Cardiac muscle cell (in vitro differentiated cells and primary cell): ENCODE measurements around the gene MLPH. TPM values are rescaled to one million over a fixed set of nuclear protein-coding genes. Genes with fewer than 3 reads are reported as not detected.

Experiments used
- DNase-seq, 2 donors: peaks; one replicate each; pipeline versions ENCODE4 v3.0.0 to v3.0.0-alpha.2; 2010 to 2017; ENCODE audit warnings: low read depth in 1 of 2, low spot score in 1 of 2
- H3K27ac ChIP-seq: fragments of 200-600 bp; sonication (generic); 2 replicates; pipeline ENCODE4 v1.5.1; 2016
- H3K27me3 ChIP-seq: fragments of 200-600 bp; sonication (generic); 2 replicates; pipeline ENCODE4 v1.6.0; 2016; ENCODE audit warnings: control low read depth
- H3K36me3 ChIP-seq: fragments of 200-600 bp; sonication (generic); 2 replicates; pipeline ENCODE4 v1.5.1; 2016; ENCODE audit warnings: control low read depth
- H3K4me1 ChIP-seq: fragments of 200-600 bp; sonication (generic); 2 replicates; pipeline ENCODE4 v1.8.1; 2017; ENCODE audit warnings: low read depth, mild to moderate bottlenecking, mixed run types
- H3K4me3 ChIP-seq: fragments of 200-600 bp; sonication (generic); 2 replicates; pipeline ENCODE4 v1.5.1; 2016; ENCODE audit warnings: mild to moderate bottlenecking
- H3K9me3 ChIP-seq: fragments of 200-600 bp; sonication (generic); 2 replicates; pipeline ENCODE4 v1.5.1; 2017; ENCODE audit warnings: low read depth, mild to moderate bottlenecking, control low read depth
- CTCF ChIP-seq: IDR thresholded peaks from 2 replicates; pipeline ENCODE4 v1.5.1; 2012; ENCODE audit warnings: low read depth, mild to moderate bottlenecking, low read length
- polyA plus RNA-seq: library from polyadenylated mRNA; unstranded; fragments of >200 nt; fragmentation: Nextera tagmentation; extraction: Ambion mirVana; gene quantifications from 2 replicates; pipeline ENCODE4 v1.2.1, GENCODE V29; 2016
- total RNA-seq: library from RNA; depleted of rRNA; stranded (reverse); fragments of >200 nt; gene quantifications from 2 replicates; pipeline ENCODE4 v1.2.3, GENCODE V29; 2016

Gene MLPH
- total and polyA plus RNA-seq, 2 experiments from 2014 or later: 0.27 to 1.4 TPM

- Histone ChIP-seq H3K27ac (no peak overlapping the region), H3K27me3 (no peaks in the 10 kb centered on the region), H3K4me1 (no peaks in the 10 kb centered on the region), H3K36me3 (no peaks in the 10 kb centered on the region), H3K4me3 (no peak overlapping the region), H3K9me3 (no peaks in the 10 kb centered on the region)
- DNase-seq: no peak
- no peak for TF ChIP-seq CTCF
Measured at GRCh38 chr2:237458519-237458918, 28.5 kb upstream of the MLPH start.

DNA sequence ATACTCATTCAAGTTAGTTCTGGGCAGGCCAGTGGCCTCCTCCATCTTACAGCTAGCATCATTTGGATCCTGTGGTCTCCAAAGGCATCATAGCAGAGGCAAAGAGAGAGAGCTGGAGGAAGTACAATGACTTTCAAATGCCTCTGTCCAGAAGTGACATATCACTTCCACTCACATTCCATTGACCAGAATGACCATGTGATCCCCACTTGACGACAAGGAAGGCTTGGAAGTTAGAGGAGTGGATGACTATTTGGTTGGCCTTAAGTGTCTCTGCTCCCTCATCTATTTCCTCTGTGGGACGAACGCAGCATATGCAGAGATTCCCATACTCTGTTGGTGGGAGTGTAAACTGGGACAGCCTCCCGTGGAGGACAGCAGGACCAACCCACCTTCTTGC is 27.8 kb upstream of the MLPH start:
- Histone ChIP-seq H3K36me3 (no peaks in the 10 kb centered on the region), H3K27ac (no peak overlapping the region)

GRCh38 chr2:237459741-237460174 is 27.3 kb upstream of the MLPH start:
- Histone ChIP-seq H3K4me3 (no peak overlapping the region), H3K36me3 (no peaks in the 10 kb centered on the region), H3K27me3 (no peaks in the 10 kb centered on the region), H3K4me1 (no peaks in the 10 kb centered on the region), H3K9me3 (no peaks in the 10 kb centered on the region), H3K27ac (no peak overlapping the region)
- TF ChIP-seq CTCF: no peak
- peak in 1 of 2 donors; percentile 60 for DNase-seq

More for the DNA sequence above, 27.8 kb upstream of the MLPH start:
- Histone ChIP-seq H3K27me3 (no peaks in the 10 kb centered on the region), H3K4me3 (no peak overlapping the region), H3K4me1 (no peaks in the 10 kb centered on the region), H3K9me3 (no peaks in the 10 kb centered on the region)
- TF ChIP-seq CTCF: no peak
- DNase-seq: no peak

GRCh38 chr2:237464757-237465391 is 22.2 kb upstream of the MLPH start:
- Histone ChIP-seq H3K4me3 (no peak overlapping the region), H3K4me1 (no peaks in the 10 kb centered on the region), H3K27me3 (no peaks in the 10 kb centered on the region), H3K36me3 (no peaks in the 10 kb centered on the region), H3K27ac (no peak overlapping the region), H3K9me3 (no peaks in the 10 kb centered on the region)
- peak in 1 of 2 donors; percentile 26 for DNase-seq
- no peak for TF ChIP-seq CTCF

GRCh38 chr2:237465515-237466148 is 21.4 kb upstream of the MLPH start:
- H3K27ac ChIP-seq: no peak overlapping the region
- H3K27me3 ChIP-seq: no peaks in the 10 kb centered on the region
- no peaks in the 10 kb centered on the region for H3K36me3 ChIP-seq
- no peaks in the 10 kb centered on the region for H3K4me1 ChIP-seq
- H3K9me3 ChIP-seq: no peaks in the 10 kb centered on the region
- TF ChIP-seq CTCF: no peak
- DNase-seq: peak in 1 of 2 donors; percentile 94
- H3K4me3 ChIP-seq: no peak overlapping the region
